ENCODE results near the gene M1AP. TPM values are rescaled to one million over a fixed set of nuclear protein-coding genes. Genes with fewer than 3 reads are reported as not detected.
"Not testable (repeated sequence)": the region's sequence is repeated elsewhere in the genome, so short reads cannot be mapped to it uniquely, and the experiment has no call there.

Gene M1AP
- total RNA-seq, 1 donor from 2014 or later = not detected

- DNase-seq (ENCODE audit: low read depth) = peak; percentile 33
Observed at GRCh38 chr2:74566754-74567085, 81.4 kb downstream of the M1AP start.

DNA sequence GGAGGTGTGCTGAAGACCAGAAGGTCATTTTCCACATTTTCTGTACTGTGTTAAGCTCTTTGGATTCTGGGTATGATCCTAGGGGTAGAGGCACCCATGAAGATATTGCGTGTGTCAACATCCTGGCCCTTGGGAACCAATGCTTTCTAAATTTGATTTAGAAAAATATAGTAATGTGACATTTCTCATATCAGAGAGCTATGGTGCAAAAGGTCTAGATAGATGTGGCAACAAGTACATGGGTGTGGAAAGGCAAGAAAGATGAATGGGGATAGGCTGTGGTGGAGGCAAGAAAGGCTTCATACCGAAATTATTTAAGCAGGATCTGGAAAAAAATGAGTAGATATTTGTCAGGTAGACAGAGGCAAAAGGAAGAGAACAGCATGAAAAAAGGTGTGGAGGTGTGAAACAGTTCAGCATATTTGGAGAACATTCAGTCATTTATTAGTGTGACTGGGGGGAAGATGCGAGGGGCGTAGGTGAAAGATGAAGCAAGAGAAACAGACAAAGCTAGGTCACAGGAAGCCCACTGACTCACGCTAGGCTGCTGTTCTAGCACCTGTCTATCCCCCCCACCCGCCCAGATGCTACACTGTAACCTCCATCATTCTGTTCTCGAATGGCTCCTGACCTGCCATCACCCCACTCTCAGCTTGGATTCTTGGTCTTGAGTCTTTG lies 81.9 kb downstream of the M1AP start:
- no peak for DNase-seq (ENCODE audit: low read depth)

- no peak for DNase-seq (ENCODE audit: low read depth)
Observed at GRCh38 chr2:74564222-74564621, 83.9 kb downstream of the M1AP start.

- no peak for DNase-seq (ENCODE audit: low read depth)
Observed at GRCh38 chr2:74562126-74562775, 85.9 kb downstream of the M1AP start.

- not testable (repeated sequence) for DNase-seq (ENCODE audit: low read depth)
Observed at GRCh38 chr2:74561022-74561421, 87.1 kb downstream of the M1AP start.

- DNase-seq (ENCODE audit: low read depth) = no peak
Observed at GRCh38 chr2:74560591-74560990, 87.5 kb downstream of the M1AP start.

DNA sequence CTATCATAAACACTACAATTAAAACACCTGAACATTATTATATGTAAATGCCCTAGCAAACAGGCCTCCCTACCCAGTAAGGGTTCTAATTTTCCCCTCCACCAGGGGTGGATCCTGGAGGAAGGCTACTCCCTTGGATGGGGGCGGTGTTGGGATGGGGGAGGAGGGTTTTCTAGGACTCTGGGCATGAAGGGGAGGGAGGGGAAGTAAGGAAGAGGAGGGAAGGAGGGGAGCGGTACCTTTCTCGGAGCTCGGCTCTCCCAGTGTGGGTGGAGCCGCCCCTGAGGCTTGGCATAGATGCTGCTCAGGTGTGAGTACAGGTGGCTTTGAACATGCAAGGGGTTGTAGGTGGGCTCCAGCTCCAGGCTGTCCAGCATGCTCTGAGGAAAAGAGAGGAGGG lies 88.2 kb downstream of the M1AP start:
- DNase-seq (ENCODE audit: low read depth) = no peak

DNA sequence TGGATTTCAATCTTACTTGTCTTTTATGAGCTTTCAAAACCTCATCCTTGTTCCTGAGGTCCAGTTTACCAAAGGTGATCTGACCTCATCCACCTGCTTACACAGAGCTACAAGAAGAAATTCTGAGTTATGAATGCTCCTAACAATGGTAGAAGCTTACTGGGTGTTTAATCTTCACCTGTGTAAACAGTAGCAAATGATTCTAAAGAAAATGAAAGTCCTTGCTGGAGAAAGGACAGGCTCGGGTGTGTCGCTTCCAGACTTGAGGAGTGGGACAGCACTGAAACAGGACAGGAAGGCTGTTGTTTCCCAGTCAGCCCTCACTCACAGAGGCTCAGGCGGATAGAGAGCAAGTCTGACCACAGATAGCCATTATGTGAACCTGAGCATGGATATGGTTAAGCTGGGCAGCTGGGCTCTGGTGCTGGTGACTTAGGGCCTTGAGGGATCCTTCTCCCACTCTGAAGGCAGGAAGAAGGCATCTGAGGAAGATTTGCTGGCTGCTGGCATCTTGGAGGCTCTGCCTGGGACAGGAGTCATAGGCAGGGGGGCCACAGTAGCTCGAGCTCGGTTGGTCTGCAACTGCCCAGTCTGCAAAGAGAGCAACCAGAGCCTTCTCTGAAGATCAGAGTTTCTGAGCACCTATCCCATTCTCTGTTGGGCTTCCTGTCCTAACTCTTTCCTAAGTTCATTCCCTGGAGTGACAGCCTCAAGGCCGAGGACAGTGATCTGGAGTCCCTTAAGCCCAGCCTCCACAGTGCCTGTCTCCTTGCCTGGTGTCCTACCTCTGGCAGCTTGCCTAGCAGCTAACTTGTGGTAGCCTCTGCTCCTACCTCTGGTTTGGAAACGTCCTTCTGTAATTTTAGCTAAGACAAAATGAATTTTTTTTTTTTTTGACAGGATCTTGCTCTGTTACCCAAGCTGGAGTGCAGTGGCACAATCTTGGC lies 89.6 kb downstream of the M1AP start:
- no peak for DNase-seq (ENCODE audit: low read depth)

- no peak for DNase-seq (ENCODE audit: low read depth)
Observed at GRCh38 chr2:74556831-74557370, 91.2 kb downstream of the M1AP start.

- DNase-seq (ENCODE audit: low read depth) = no peak
Observed at GRCh38 chr2:74556159-74556558, 92.0 kb downstream of the M1AP start.

DNA sequence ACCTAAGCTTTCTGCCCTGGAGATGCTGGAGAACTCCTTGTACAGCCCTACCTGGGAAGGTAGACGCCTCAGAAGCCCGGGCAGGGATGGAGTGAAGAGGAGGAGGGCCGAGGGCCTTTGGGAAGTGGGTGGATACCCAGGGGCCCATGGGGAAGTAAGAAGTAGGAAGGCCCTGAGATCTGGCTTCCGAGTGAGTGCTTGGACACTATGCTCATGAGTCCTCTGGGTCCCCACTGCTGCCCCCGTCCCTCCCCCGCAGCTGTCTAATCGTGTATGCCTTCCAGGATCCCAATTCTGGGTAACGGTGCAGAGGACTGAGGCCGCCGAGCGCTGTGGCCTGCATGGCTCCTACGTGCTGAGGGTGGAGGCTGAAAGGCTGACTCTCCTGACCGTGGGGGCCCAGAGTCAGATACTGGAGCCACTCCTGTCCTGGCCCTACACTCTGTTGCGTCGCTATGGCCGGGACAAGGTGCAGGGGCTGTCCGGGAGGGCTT lies 92.5 kb downstream of the M1AP start:
- DNase-seq (ENCODE audit: low read depth) = no peak

DNA sequence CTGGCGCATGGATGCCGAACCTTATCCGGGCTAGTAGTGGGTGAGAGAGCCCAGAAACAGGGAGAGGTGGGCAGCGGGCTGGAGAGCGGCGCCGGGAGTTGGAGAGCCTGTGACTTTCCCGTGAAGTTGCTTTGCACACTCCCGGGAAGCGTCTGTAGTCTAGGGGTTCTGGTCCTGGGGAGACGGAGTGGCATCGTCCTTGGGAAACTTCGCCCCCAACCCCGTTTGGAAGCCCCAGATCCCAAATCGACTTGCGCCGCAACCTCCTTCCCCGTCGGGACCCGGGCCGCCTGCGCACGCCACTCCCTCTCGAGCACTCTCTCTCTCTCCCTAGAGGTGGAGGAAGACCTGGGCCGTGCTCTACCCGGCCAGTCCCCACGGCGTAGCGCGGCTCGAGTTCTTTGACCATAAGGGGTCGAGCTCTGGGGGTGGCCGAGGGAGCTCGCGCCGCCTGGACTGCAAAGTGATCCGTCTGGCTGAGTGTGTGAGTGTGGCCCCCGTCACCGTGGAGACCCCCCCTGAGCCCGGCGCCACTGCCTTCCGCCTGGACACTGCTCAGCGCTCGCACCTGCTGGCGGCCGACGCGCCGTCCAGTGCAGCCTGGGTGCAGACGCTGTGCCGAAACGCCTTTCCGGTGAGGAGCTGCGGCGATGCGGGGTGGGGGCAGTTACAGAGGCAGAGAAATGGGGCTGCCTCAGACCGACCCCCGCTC lies 93.2 kb downstream of the M1AP start:
- DNase-seq (ENCODE audit: low read depth) = peak; percentile 49

DNA sequence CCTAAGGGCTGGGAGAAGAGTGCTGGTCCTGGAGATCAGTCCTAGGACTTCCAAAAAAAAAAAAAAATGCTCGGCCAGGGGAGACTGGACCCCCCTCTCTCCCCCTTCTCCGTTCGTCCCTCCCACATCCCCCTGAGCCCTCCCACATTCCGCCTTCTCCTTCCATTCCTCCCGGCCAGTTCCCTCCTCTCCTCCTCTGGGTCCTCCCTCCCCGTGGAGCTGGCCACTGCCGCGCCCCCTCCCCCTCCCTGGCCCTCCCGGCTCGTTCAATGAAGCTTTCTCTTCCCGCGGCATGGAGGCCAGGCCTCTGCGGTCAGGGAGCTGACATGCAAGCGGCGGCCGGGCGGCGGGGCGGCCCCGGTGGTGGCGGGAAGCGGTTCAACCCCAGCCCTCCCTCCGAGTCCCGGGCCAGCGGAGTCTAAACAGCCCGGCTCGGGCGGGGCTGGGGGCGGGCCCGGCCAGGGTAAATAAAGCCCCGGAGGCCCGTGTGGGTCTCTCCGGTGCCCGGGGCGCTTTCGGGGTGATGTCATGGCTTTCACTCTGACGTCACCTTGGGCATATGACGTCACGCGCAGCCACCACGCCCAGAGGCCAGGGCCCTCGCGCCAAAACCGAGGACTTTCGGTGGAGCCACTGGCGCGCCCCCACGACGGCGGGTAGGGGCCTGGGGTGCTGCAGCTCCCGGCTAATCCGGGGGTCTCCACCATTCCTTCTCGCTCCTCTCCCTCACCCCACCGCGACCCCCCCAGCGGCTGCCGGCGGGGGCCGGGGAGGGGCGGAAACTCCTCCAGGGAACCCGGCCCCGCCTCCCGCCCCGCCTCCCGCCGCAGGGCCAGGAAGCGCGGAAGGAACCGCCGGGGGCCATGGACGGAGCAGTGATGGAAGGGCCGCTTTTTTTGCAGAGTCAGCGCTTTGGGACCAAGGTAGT lies 94.0 kb downstream of the M1AP start, which contains the start of the genes DOK1 and LOXL3:
Gene DOK1 (plus strand): TSS at position 829 of the 928 bp plus-strand sequence. CDS start 35 bp downstream, at position 864.
Gene LOXL3 (minus strand): TSS at position 51 of the 928 bp plus-strand sequence. CDS start 1,308 bp downstream, outside the sequence.
- DNase-seq (ENCODE audit: low read depth) = peak; percentile 88

- DNase-seq (ENCODE audit: low read depth) = peak; percentile 20
Observed at GRCh38 chr2:74552914-74553811, 95.0 kb downstream of the M1AP start.

- DNase-seq (ENCODE audit: low read depth) = peak; percentile 30
Observed at GRCh38 chr2:74551942-74552913, 95.9 kb downstream of the M1AP start.

GRCh38 chr2:74551530-74551929 lies 96.6 kb downstream of the M1AP start:
- peak; percentile 26 for DNase-seq (ENCODE audit: low read depth)

GRCh38 chr2:74550231-74550630 lies 97.9 kb downstream of the M1AP start:
- DNase-seq (ENCODE audit: low read depth) = no peak

Measured in myocyte (in vitro differentiated cells).